ENCODE data around the gene KRTAP10-11. TPM values are rescaled to one million over a fixed set of nuclear protein-coding genes. Genes with fewer than 3 reads are reported as not detected.

KRTAP10-11 gene
- total and polyA plus RNA-seq, 2 of the 8 experiments (the other 6 are each of a cell fraction or from before 2014, with no cell fraction given) = not detected

DNA sequence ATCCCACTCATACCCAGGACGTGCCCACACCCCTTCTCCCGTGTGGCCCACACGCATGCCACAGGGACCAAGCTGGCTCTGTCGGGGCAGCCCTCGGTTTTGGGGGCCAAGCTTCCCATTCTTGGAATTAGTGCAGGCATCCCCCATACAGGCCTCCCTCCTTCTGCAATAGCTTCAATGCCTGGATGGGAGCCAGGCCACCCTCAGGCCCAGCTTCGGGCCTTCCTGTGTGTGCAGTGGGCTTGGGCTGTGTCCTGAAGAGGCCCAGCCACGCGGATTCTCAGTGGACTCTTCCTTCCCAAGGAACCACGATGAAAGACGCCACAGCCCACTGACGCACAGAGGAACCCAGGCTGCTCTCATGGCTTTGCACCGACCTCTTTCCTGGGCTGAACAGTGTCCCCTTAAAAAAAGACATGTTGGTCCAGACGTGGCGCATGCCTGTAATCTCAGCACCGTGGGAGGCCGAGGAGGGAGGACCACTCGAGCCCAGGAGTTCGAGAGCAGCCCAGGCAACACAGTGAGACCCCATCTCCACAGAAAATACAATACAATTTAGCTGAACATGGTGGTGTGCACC lies 3.4 kb downstream of the KRTAP10-11 start:
- WGBS, 2 experiments (ENCODE audit: extremely low coverage in 1 of 2, insufficient coverage in 1 of 2, insufficient read length in 1 of 2, insufficient replicate concordance in 2 of 2, low coverage in 1 of 2, low lambda C conversion rate in 2 of 2, missing lambda C conversion rate in 1 of 2) = 88% methylated on average over 18 of the region's 18 CpGs; no CpG with 5 or more reads in 1 of the 2 experiments
- H2AK5ac ChIP-seq (ENCODE audit: low read depth, low read length) = no peak overlapping the region
- TF ChIP-seq RFX5 (IDR thresholded peaks at IDR 0.05; ENCODE audit: borderline replicate concordance, low read depth, low read length) (no peak), POLR2AphosphoS5 (IDR thresholded peaks at IDR 0.05; ENCODE audit: low read depth, low read length) (no peak), MAFK (IDR thresholded peaks at IDR 0.05; ENCODE audit: low read depth, low read length) (no peak), TAF1 (IDR thresholded peaks at IDR 0.05; ENCODE audit: low read depth, low read length) (no peak), CEBPB (IDR thresholded peaks at IDR 0.05; ENCODE audit: low read depth, low read length) (no peak), SP2 (IDR thresholded peaks at IDR 0.05; ENCODE audit: low read length) (no peak), TCF12 (IDR thresholded peaks at IDR 0.05; ENCODE audit: low read depth, low read length) (no peak), BRCA1 (IDR thresholded peaks at IDR 0.05; ENCODE audit: low read depth, low read length) (no peak), POLR2A (IDR thresholded peaks at IDR 0.05; ENCODE audit: control extremely low read depth in 1 of 2, low read depth in 2 of 2, low read length in 2 of 2) (no peak), NANOG (IDR thresholded peaks at IDR 0.05; ENCODE audit: insufficient read depth, low read depth, low read length, poor library complexity, severe bottlenecking) (no peak), TBP (IDR thresholded peaks at IDR 0.05; ENCODE audit: low read depth, low read length) (no peak), SP4 (IDR thresholded peaks at IDR 0.05; ENCODE audit: low read length) (no peak), RAD21 (IDR thresholded peaks at IDR 0.05 in 1 of 2, conservative IDR thresholded peaks at IDR 0.05 in 1 of 2; ENCODE audit: low read depth in 2 of 2, low read length in 2 of 2) (no peak), NRF1 (IDR thresholded peaks at IDR 0.05; ENCODE audit: low read depth, low read length) (no peak), SRF (IDR thresholded peaks at IDR 0.05; ENCODE audit: low read depth, low read length) (no peak)

More for the DNA sequence above, 3.4 kb downstream of the KRTAP10-11 start:
- no peaks in the 10 kb centered on the region; the same call in 1 of the 2 replicates for H3K79me1 ChIP-seq (ENCODE audit: low read depth, low read length)
- no peak overlapping the region for H4K91ac ChIP-seq (replicated peaks; ENCODE audit: insufficient read length, low read length)
- no peak overlapping the region for H3K23ac ChIP-seq (ENCODE audit: insufficient read length)
- H4K5ac ChIP-seq (ENCODE audit: insufficient read length, low read depth, low read length) = no peak overlapping the region
- no peak overlapping the region for H2BK12ac ChIP-seq (ENCODE audit: low read depth, low read length)
- H3K14ac ChIP-seq (ENCODE audit: insufficient read length) = no peak overlapping the region
- H3K4me2 ChIP-seq (ENCODE audit: insufficient read depth in 1 of 2, low read depth in 2 of 2, low read length in 2 of 2) = no peak overlapping the region
- H2AFZ ChIP-seq (ENCODE audit: low read length) = no peak overlapping the region
- no peak overlapping the region for H3K18ac ChIP-seq (ENCODE audit: extremely low read depth, low read length)
- no peak overlapping the region for H3K56ac ChIP-seq (replicated peaks; ENCODE audit: insufficient read length, low read depth, low read length)
- no peak overlapping the region for H3K4ac ChIP-seq (replicated peaks; ENCODE audit: insufficient read length, low read depth, low read length)
- H3K4me3 ChIP-seq (ENCODE audit: extremely low read depth in 1 of 4, insufficient read depth in 2 of 4, low read depth in 3 of 4, low read length in 4 of 4) = no peak overlapping the region
- no peak overlapping the region for H3K27ac ChIP-seq (ENCODE audit: low read depth, low read length)
- H2BK20ac ChIP-seq (ENCODE audit: low read length) = no peak overlapping the region
- CTCF ChIA-PET (ENCODE audit: partially characterized antibody) = interaction anchor here (0.7 to 1.3 kb wide), 3 partner anchors 26 to 144 kb away, joined by 3 to 4 read pairs (median 3); no protein-coding TSS in a partner anchor
- no peak for DNase-seq (ENCODE audit: low read depth in 1 of 2, low spot score in 2 of 2)
- no peak for FAIRE-seq
- peak overlapping the region; percentile 51; the same call in 1 of the 2 replicates for H4K8ac ChIP-seq (ENCODE audit: extremely low read depth, insufficient read depth, low read length)
- POLR2A ChIA-PET (ENCODE audit: partially characterized antibody) = no interaction called here
- no peak overlapping the region for H2BK5ac ChIP-seq (ENCODE audit: low read depth, low read length)
- no peaks in the 10 kb centered on the region; a peak in 1 of 4 replicates for H3K9me3 ChIP-seq (ENCODE audit: insufficient read depth in 2 of 2, low read depth in 1 of 2, low read length in 1 of 2)
- peaks cover 0 to 2% (median 0%) of the 10 kb centered on the region in 4 experiments; a peak in 1 of 7 replicates for H3K27me3 ChIP-seq (replicated peaks in 1 of 4; ENCODE audit: control insufficient read depth in 3 of 4, extremely low read depth in 1 of 4, insufficient read depth in 3 of 4, low read length in 3 of 4)
- H3K9ac ChIP-seq (replicated peaks in 1 of 4; ENCODE audit: extremely low read depth in 1 of 4, low read depth in 3 of 4, low read length in 3 of 4) = no peak overlapping the region
- H4K20me1 ChIP-seq (replicated peaks in 1 of 2; ENCODE audit: control insufficient read depth in 1 of 2, insufficient read depth in 2 of 2, low read length in 2 of 2) = no peaks in the 10 kb centered on the region
- H3K23me2 ChIP-seq (ENCODE audit: low read depth, low read length) = no peaks in the 10 kb centered on the region
- H3K4me1 ChIP-seq (replicated peaks in 1 of 4; ENCODE audit: control insufficient read depth in 3 of 4, insufficient read depth in 4 of 4, low read length in 3 of 4) = peaks cover 0 to 14% (median 4%) of the 10 kb centered on the region in 4 experiments; a peak in 3 of 7 replicates
- H2BK120ac ChIP-seq (replicated peaks; ENCODE audit: low read depth, low read length) = no peak overlapping the region
- no peak overlapping the region for H2BK15ac ChIP-seq (ENCODE audit: low read length)
- no peaks in the 10 kb centered on the region for H3K36me3 ChIP-seq (ENCODE audit: control insufficient read depth in 2 of 4, insufficient read depth in 4 of 4, low read length in 3 of 4)
- no peaks in the 10 kb centered on the region for H3K79me2 ChIP-seq (ENCODE audit: control insufficient read depth in 1 of 2, insufficient read depth in 2 of 2, low read length in 2 of 2)
